GM19035 (cell line): ENCODE data around the gene SPATA32.
"Not testable (repeated sequence)": the region's sequence is repeated elsewhere in the genome, so short reads cannot be mapped to it uniquely, and the experiment has no call there.

Source experiments
- ATAC-seq: cut with Tn5 transposase; IDR thresholded peaks from one replicate; pipeline ENCODE4 v1.9.1; 2021; ENCODE audit not compliant: unreplicated experiment

Gene SPATA32

GRCh38 chr17:45261577-45262515, at the start of gene SPATA32:
SPATA32 (minus strand) TSS chr17:45262094; CDS start chr17:45262016, 78 bp downstream.
- ATAC-seq, result no peak

GRCh38 chr17:45311401-45311759, 49.5 kb upstream of the SPATA32 start:
- ATAC-seq, result no peak

DNA sequence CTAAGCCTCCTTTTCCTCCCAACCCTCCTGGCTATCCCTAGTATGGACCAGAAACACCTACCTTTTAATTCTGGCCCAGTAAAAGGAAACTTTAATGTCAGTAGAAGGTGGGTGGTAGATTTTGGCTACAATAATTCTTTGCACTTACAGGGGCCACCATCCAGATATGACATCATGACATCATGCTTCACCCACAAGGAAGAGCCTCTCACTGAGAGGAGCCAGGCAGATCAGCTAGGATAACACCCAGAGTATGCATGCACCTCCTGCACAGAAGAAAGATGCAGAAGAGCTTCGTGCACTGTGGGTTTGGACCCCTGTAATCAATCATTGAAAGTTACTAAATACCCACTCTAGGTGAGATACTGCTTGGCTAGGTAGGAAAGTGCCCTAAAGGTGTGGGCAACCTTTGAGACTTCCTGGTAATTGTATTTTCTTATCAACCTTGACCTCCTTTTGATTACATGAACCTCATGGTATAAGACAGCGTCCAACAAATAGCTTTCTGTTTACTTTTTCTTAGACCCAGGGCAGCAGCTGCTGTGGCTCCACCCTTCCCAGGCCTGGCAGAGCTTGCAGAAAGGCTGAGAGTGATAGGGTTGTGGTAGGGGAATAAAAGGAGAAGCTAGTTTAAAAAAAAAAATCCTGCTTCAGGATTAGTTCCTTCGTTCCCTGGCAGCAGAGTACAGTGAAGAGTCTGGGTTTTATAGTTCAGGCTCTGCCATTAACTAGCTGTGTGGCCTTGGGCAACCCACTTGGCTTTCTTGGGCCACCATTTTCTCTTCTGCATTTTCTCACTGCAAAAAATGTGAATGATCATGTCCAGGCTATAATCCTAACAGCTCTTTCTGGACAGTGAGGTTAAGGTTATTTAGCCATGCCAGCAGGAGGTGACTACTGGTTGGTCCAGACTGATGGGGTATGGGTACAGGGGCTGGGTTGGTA, 48.8 kb upstream of the SPATA32 start:
- no peak for ATAC-seq

DNA sequence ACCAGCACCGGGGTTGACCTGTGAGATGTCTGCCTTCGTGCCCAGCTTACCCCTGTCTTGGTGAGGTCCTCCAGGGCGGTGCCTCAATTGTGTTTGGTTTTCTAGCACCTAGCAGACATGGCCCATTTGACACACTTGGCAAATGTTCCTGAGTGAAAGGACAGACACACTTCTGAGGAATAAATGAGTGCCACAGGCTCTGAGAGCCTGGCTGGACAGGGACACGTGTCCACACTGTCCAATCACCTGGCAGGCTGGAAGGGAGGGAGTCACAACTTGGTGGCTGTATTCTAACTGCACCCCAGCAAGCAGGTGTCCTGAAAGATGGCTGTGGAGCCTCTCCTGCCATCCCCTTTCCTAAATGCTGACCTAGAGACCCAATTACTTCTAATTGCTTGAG, 47.5 kb upstream of the SPATA32 start:
- ATAC-seq, result no peak

DNA sequence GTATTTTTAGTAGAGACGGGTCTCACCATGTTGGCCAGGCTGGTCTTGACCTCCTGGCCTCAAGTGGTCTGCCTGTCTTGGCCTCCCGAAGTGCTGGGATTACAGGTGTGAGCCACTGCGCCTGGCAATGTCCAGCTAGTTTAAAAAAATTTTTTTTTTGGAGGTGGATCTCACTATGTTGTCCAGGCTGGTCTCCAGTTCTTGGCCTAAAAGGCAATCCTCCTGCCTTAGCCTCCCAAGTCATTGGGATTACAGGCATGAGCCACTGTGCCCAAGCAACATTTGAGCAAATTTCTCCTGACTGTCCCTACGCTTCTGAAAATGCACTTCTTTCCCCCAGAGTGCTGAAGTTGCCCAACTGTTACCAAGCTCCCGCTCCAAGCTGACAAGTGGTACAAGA, 46.9 kb upstream of the SPATA32 start:
- no peak for ATAC-seq

GRCh38 chr17:45308016-45308365, 46.1 kb upstream of the SPATA32 start:
- ATAC-seq, result no peak

- ATAC-seq, result peak; percentile 39
Observed at GRCh38 chr17:45307290-45308015, 45.6 kb upstream of the SPATA32 start.

DNA sequence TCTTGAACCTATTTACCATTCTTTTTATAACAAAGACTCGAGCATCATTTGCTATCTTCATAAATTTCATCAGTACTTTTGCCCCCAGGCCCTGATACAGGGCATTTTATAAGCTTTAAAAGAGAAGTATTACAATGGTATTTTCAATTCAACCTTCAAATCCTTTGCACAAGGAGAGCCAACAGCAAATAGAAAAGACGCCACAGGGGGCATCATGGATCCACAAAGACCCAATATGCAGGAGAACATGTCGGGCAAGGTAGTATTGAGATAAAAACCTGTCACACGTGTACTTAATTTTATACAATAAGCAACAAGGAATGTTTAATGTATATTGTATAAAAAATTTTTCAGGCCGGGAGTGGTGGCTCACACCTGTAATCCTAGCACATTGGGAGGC, 44.7 kb upstream of the SPATA32 start:
- no peak for ATAC-seq

DNA sequence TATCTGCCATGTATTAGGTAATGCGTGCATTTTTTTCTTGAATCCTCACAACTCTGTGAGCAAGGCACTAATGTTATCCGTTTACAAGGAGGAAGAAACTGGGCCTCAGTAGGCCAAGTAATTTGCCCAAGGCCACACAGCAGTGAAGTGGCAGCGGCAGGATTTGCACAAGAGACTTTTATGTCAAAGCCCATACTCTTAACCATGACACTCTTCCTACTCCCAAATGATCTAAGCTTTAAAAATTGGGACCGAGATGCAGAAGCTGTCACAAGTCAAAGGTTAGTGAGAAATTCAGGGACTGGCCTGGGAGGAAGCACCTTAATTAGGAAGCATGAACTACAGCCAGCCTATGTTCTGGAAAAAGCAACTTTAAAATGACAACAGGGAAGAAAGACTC, 44.2 kb upstream of the SPATA32 start:
- ATAC-seq, result no peak

DNA sequence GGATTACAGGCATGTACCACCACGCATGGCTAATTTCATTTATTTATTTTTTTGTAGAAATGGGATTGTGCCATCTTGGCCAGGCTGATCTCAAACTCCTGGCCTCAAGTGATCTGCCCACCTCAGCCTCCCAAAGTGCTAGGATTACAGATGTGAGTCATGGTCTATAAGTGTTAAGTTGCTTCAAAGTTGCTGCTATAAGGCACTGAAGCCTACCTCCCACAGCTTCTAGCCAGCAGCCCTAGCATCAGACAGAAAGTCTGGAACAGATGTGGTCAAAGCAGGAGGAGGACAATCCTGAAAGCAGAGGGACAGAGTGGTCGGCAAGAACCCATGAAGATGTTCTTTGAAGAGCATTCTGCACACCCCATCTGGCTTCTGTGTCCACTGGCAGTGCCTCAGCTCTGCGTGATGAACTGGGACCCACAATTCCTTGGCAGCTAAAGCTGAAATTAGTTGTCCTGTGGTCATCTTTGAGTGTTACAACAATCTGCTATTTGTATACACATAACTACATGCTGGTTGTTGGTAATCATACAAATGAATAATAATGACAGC, 43.7 kb upstream of the SPATA32 start:
- no peak for ATAC-seq

DNA sequence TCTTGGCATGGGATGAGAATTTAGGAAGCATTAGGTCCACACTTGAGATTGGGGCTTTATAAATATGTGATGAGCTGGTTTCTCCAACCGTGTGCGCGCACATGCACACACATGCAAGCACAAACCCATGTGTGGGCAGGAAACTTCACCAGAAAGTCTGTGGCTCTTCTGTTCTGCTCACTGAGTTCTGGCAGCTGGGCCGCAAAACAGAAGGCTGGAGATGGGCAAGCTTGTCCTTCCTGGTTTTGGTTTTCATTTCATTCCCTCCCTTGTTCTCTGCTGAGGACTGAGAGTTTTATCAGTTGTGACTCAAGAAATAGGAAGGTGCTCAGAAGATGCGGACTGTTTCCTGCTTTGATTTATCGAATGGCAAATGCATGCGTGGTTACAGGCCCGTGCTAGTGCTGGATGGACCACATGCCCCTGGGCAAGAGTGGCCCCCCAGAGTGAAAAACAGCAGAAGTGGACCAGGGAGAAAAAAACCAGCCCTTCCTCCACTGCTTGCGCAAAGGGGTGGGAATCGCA, 40.8 kb upstream of the SPATA32 start:
- peak; percentile 58 for ATAC-seq

DNA sequence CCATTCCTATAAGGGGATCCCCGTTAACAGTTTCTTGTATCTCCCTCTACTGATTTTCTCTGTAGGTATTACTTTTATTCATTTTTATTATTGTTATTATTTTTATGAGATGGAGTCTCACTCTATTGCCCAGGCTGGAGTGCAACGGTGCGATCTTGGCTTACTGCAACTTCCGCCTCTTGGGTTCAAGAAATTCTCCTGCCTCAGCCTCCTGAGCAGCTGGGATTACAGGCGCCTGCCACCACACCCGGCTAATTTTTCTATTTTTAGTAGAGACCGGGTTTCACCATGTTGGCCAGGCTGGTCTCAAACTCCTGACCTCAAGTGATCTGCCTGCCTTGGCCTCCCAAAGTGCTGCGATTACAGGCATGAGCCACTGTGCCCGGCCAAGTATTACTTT, 40.3 kb upstream of the SPATA32 start:
- ATAC-seq, result not testable (repeated sequence)

DNA sequence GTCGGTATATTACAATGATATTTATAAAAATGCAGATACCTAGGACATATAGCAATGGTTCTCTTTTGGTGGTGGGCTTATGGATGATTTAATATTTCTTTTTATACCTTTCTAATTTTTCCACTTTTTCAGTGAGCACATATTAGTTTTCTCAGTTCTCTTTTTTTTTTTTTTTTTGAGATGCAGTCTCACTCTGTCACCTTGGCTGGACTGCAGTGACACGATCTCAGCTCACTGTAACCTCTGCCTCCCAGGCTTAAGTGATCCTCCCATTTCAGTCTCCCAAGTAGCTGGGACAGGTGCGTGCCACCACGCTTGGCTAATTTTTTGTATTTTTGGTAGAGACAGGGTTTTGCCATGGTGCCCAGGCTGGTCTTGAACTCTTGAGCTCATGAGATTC, 39.8 kb upstream of the SPATA32 start:
- ATAC-seq, result no peak

- no peak for ATAC-seq
Observed at GRCh38 chr17:45300060-45300751, 38.3 kb upstream of the SPATA32 start.

GRCh38 chr17:45299361-45299760, 37.5 kb upstream of the SPATA32 start:
- no peak for ATAC-seq

GRCh38 chr17:45298546-45299285, 36.8 kb upstream of the SPATA32 start:
- no peak for ATAC-seq

- ATAC-seq, result no peak
Observed at GRCh38 chr17:45296833-45297124, 34.9 kb upstream of the SPATA32 start.

- ATAC-seq, result peak; percentile 53
Observed at GRCh38 chr17:45296003-45296832, 34.3 kb upstream of the SPATA32 start.

DNA sequence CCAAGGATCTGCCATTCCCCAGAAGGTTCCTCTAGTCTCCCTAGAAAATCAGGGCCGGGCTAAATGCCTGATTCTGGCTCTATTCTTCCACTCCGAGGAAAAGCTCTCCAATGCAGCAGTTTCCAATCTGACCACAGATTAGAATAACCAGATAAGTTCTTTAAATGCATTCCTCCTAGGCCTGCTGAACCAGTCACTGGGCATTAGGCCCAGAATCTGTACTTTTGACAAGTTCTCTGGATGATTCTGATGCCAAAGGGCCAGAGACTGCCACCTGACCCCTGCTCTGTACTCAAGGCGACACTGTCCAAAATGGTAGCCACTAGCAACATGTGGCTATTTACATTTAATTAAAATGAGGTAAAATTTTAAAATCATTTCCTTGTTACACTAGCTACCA, 32.6 kb upstream of the SPATA32 start:
- no peak for ATAC-seq
